NCI-H510A (cell line): Measurements from ENCODE around the gene RPL39L.

ENCODE experiments used
- DNase-seq: peaks from one replicate; lab custom pipeline; 2025; lab: John Stamatoyannopoulos, UW

The RPL39L gene

GRCh38 chr3:187093320-187093719 is 46.0 kb downstream of the RPL39L start:
- DNase-seq, result no peak

DNA sequence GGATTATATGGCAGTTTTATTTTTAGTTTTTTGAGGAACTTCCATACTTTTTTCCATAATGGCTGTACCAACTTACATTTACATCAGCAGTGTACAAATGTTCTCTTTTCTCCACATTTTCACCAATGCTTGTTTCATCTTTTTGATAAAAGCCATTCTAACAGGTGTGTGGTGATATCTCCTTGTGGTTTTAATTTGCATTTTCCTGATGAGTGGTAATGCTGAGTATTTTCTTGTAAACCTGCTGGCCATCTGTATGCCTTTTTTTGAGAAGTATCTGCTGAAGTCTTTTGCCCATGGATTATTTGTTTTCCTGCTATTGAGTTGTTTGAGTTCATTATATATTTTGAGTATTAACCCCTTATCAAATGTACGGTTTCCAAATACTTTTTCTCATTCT is 50.6 kb downstream of the RPL39L start:
- DNase-seq, result no peak

DNA sequence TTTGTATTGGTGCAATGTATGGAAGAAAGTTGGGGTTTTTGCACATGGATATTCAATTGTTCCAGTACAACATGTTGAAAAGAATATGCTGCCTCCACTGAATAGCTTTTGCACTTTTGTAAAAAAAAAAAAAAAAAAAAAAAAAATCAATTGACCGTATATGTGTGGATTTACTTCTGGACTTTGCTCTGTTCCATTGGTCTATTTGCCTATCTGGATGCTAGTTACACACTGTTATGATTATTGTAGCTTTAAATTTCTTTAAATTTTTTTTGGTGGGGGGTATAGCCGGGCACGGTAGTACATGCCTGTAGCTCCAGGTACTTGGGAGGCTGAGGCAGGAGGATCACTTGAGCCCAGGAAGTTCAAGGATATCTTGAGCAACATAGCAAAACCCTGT is 52.5 kb downstream of the RPL39L start:
- DNase-seq, result no peak

DNA sequence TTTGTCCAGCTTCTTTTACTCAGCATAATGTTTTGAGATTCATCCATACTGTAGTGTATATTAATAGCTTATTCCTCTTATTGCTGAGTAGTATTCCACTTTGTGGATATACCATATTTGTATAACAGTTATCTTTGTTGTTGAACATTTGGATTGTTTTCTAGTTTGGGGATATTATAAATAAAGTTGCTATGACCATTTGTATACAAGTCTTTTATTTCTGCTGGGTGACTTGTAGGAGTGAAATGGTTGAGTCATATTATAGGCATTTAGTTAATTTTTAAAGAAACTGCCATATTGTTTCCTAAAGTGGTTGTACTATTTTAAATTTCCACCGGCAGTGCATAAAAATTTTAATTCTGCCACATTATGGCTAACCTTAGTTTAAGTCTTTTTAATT is 53.4 kb downstream of the RPL39L start:
- no peak for DNase-seq

DNA sequence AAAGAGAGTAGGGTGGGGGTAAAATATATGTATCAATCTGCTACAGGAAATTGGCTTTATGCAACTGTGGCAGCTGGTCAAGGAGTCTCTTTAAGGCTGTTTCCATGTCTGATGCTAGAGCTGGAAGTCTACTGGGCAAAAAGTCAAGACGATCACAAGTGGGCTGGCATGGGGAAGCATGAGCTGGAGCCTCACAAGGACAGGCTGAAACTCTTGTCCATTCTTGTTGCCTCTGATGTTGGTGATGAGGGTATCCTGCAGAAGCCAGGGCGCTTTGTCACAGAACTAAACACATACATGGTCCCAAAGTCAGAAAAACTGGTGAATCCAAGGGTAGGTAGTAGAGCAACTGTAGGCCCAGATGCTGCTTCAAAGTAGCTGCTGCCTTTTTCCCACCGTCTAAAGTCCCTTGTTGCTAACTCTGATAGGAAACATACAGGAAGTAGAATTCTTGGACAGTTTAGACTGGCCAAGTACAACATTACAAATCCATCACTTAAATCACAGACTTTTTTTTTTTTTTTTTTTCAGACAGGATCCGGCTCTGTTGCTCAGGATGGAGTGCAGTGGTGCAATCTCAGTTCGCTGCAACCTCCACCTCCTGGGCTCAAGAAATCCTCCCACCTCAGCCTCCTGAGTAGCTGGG is 54.2 kb downstream of the RPL39L start:
- no peak for DNase-seq

DNA sequence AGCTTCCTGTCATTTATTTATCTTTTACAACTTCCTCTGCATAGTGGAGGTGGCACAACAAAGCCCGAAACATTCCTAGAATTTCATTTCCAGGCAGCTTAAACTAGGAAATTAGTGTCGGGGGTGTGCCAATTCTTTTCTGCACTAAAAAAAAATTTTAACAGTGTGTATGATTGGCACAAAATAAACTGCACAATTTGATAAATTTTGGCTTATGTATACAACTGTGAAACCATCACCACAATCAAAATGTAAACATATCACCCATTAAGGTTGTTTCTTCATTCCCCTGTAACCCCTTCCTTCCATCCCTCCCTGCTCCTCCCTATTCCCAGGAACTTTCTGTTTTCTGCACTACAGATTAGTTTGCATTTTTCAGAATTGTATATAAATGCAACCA is 54.7 kb downstream of the RPL39L start:
- DNase-seq, result no peak

DNA sequence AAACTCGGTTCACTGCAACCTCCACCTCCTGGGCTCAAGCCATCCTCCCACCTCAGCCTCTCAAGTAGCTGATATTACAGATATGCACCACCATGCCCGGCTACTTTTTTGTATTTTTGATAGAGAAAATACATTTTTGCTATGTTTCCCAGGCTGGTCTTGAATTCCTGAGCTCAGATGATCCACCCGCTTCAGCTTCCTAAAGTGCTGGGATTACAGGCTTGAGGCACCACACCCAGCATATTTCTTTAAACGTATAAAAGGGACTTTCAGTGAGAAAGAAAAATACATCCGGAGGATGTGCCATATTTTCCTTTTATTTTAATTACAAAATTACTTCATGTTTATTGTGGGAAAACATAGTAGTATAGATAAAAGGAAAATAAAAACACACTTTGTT is 55.2 kb downstream of the RPL39L start:
- DNase-seq, result no peak

DNA sequence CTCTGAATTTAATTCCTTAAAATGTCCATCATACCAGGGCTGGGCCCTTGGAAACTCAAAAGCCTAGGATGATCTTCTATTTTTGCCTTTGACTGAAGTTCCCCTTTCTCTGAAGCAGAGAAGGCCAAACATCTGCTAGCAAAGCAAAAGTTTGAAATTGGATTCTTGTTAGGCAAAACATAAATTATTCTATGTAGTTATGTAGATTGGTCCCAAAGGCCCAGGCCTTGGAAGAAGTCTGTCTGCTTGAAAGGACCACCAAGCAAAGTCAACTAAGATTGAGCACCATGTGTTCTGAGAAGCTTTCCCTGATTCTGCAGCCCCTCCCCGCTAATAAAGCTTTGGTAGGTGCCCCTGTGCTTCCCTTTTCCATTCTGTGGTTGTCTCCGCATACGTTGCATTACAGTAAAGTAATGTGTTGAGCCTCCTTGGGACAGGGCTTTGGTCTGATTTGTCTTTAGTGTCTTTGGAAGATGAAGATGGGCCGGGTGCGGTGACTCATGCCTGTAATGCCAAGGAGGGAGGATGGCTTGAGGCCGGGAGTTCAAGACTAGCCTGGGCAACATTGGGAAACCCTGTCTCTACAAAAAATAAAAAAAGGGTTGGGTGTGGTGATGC is 56.4 kb downstream of the RPL39L start:
- DNase-seq, result no peak

DNA sequence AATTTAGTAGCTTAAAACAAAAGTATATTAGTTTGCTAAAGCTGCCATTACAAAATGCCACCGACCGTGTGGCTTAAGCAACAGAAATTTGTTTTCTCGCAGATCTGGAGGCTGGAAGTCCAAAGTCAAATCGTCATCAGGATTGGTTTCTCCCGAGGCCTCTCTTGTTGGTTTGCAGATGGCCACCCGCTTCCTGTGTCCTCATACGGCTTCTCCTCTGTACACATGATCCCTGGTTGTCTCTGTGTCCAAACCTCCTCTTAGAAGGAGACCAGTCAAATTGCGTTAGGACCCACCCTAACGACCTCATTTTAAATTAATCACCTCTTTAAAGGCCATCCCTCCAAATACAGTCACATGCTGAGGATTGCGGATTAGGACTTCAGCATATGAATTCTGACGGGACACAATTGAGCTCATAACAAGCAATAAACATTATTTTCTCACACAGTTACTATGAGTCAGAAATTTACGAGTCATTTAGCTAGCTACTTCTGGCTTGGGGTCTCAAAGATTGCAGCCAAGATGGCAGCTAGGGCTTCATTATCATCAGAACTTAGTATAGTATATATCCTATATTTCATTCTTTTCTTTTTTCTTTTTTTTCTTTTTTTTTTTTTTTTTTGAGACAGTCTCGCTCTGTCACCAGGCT is 58.4 kb downstream of the RPL39L start:
- DNase-seq, result no peak

- no peak for DNase-seq
Observed at GRCh38 chr3:187079090-187080022, 59.9 kb downstream of the RPL39L start.

GRCh38 chr3:187077537-187077936 is 61.8 kb downstream of the RPL39L start:
- no peak for DNase-seq

GRCh38 chr3:187077085-187077484 is 62.2 kb downstream of the RPL39L start:
- DNase-seq, result no peak

- DNase-seq, result no peak
Observed at GRCh38 chr3:187076297-187076696, 63.0 kb downstream of the RPL39L start.

DNA sequence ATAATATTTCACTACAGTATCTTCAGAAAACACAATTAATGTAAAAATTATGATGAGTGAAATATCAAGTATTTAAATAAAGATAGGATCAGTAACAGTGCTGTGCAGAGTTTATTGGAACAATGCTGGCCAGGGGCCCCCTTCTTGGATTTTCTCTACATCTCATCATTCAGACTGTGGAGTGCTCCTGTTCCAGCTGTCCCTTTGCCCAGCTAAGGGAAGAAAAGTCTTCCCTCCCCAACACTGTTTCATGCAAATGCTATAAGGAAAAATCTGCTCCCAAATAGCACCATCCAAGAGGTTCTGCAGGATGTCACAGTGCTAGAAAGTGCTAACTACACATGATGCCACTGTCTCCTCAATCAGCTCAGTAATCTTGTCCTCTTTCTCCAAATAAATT is 64.5 kb downstream of the RPL39L start:
- DNase-seq, result no peak

GRCh38 chr3:187073581-187074098 is 65.7 kb downstream of the RPL39L start:
- no peak for DNase-seq

GRCh38 chr3:187072511-187072910 is 66.8 kb downstream of the RPL39L start:
- DNase-seq, result no peak

GRCh38 chr3:187072102-187072501 is 67.2 kb downstream of the RPL39L start:
- no peak for DNase-seq
